HG02943 (cell line): ENCODE measurements around the gene TNS3.

Experiments
- ATAC-seq: cut with Tn5 transposase; IDR thresholded peaks from one replicate; pipeline ENCODE4 v1.9.1; 2021; ENCODE audit warnings: mild to moderate bottlenecking, low read depth, moderate library complexity; ENCODE audit not compliant: unreplicated experiment

Gene TNS3

GRCh38 chr7:47529405-47529804 lies 52.5 kb downstream of the TNS3 start:
- ATAC-seq = no peak

GRCh38 chr7:47528471-47528870 lies 53.4 kb downstream of the TNS3 start:
- ATAC-seq = no peak

GRCh38 chr7:47526466-47526865 lies 55.4 kb downstream of the TNS3 start:
- no peak for ATAC-seq

- no peak for ATAC-seq
These were observed 56.8 kb downstream of the TNS3 start for GRCh38 chr7:47525066-47525623.

GRCh38 chr7:47523401-47523800 lies 58.5 kb downstream of the TNS3 start:
- ATAC-seq = no peak

- no peak for ATAC-seq
These were observed 59.9 kb downstream of the TNS3 start for GRCh38 chr7:47521816-47522561.

GRCh38 chr7:47521011-47521795 lies 60.7 kb downstream of the TNS3 start:
- no peak for ATAC-seq

- no peak for ATAC-seq
These were observed 61.5 kb downstream of the TNS3 start for GRCh38 chr7:47520406-47520805.

- no peak for ATAC-seq
These were observed 63.1 kb downstream of the TNS3 start for GRCh38 chr7:47518827-47519226.

GRCh38 chr7:47517821-47518480 lies 64.0 kb downstream of the TNS3 start:
- no peak for ATAC-seq

- ATAC-seq = no peak
These were observed 64.8 kb downstream of the TNS3 start for GRCh38 chr7:47516985-47517600.

GRCh38 chr7:47516386-47516785 lies 65.5 kb downstream of the TNS3 start:
- ATAC-seq = no peak

GRCh38 chr7:47515305-47515834 lies 66.5 kb downstream of the TNS3 start:
- no peak for ATAC-seq

- ATAC-seq = no peak
These were observed 67.1 kb downstream of the TNS3 start for GRCh38 chr7:47514818-47515217.

- no peak for ATAC-seq
These were observed 67.5 kb downstream of the TNS3 start for GRCh38 chr7:47514367-47514766.

GRCh38 chr7:47513741-47514241 lies 68.1 kb downstream of the TNS3 start:
- no peak for ATAC-seq

- no peak for ATAC-seq
These were observed 69.3 kb downstream of the TNS3 start for GRCh38 chr7:47512481-47513176.

GRCh38 chr7:47511699-47512370 lies 70.1 kb downstream of the TNS3 start:
- ATAC-seq = no peak

- ATAC-seq = no peak
These were observed 71.1 kb downstream of the TNS3 start for GRCh38 chr7:47510786-47511185.
